CD4-positive, alpha-beta memory T cell (primary cell): ENCODE data around the gene PANK3. TPM values are rescaled to one million over a fixed set of nuclear protein-coding genes. Genes with fewer than 3 reads are reported as not detected.

ENCODE experiments used
- CTCF ChIA-PET: fragments of 350-600 bp; sonication (Branson Sonifier 250); formaldehyde crosslinking; loops from one replicate; lab custom pipeline; 2021; ENCODE audit warnings: inconsistent platforms; ENCODE audit not compliant: partially characterized antibody; lab: Charles Lee
- POLR2A ChIA-PET: fragments of 350-600 bp; sonication (Branson Sonifier 250); formaldehyde crosslinking; loops from one replicate; lab custom pipeline; 2021; ENCODE audit not compliant: partially characterized antibody; lab: Charles Lee
- DNase-seq, 5 donors: peaks; one replicate each; pipeline versions ENCODE4 v3.0.0 to v3.0.0-alpha.2; 2020 to 2022; ENCODE audit warnings: mixed read lengths in 1 of 5
- H3K27ac ChIP-seq: one replicate; pipeline ENCODE4 v1.7.0; 2013; ENCODE audit warnings: low read depth, low read length
- H3K27me3 ChIP-seq: 2 replicates; pipeline ENCODE4 v1.7.0; 2013; ENCODE audit warnings: mild to moderate bottlenecking, low read length, moderate library complexity; ENCODE audit not compliant: insufficient read depth
- H3K36me3 ChIP-seq: 2 replicates; pipeline ENCODE4 v1.7.0; 2013; ENCODE audit warnings: mild to moderate bottlenecking, low read length, moderate library complexity; ENCODE audit not compliant: insufficient read depth
- H3K4me1 ChIP-seq: 2 replicates; pipeline ENCODE4 v1.7.0; 2013; ENCODE audit warnings: mild to moderate bottlenecking, low read length, moderate library complexity; ENCODE audit not compliant: insufficient read depth
- H3K4me3 ChIP-seq, 2 donors: one replicate each; pipeline ENCODE4 v1.7.0; 2013; ENCODE audit warnings: low read length in 2 of 2, mild to moderate bottlenecking in 1 of 2
- H3K9me3 ChIP-seq, 2 donors: one replicate each; pipeline ENCODE4 v1.7.0; 2013; ENCODE audit warnings: low read length in 2 of 2, control low read depth in 1 of 2; ENCODE audit not compliant: control insufficient read depth in 1 of 2
- H3K27ac Mint-ChIP-seq, 7 donors: one replicate each; pipeline ENCODE4 v1.8.0; 2020 to 2021; ENCODE audit warnings: mixed read lengths in 7 of 7, mild to moderate bottlenecking in 6 of 7, inconsistent platforms in 3 of 7, moderate library complexity in 3 of 7
- H3K27me3 Mint-ChIP-seq, 2 donors: one replicate each; pipeline ENCODE4 v1.8.0; 2020 to 2021; ENCODE audit warnings: mixed read lengths in 2 of 2
- H3K36me3 Mint-ChIP-seq, 2 donors: one replicate each; pipeline ENCODE4 v1.8.0; 2020 to 2021; ENCODE audit warnings: mixed read lengths in 2 of 2, inconsistent platforms in 1 of 2, mild to moderate bottlenecking in 1 of 2
- H3K4me1 Mint-ChIP-seq, 4 donors: one replicate each; pipeline ENCODE4 v1.8.0; 2020 to 2021; ENCODE audit warnings: mixed read lengths in 4 of 4, mild to moderate bottlenecking in 1 of 4
- H3K4me3 Mint-ChIP-seq, 8 donors: one replicate each; pipeline ENCODE4 v1.8.0; 2020 to 2021; ENCODE audit warnings: mixed read lengths in 8 of 8, mild to moderate bottlenecking in 7 of 8, moderate library complexity in 6 of 8, inconsistent platforms in 3 of 8
- H3K9me3 Mint-ChIP-seq, 8 donors: one replicate each; pipeline ENCODE4 v1.8.0; 2020 to 2021; ENCODE audit warnings: mixed read lengths in 8 of 8, mild to moderate bottlenecking in 5 of 8, inconsistent platforms in 3 of 8, moderate library complexity in 1 of 8
- intact Hi-C: fragments of 100-400 bp; cut with micrococcal nuclease; formaldehyde crosslinking; loops from one replicate; pipeline ENCODE4 v1.15.1; 2023
- microRNA-seq: library from miRNA; unstranded; fragments of <30 nt; microRNA quantifications from one replicate; pipeline ENCODE4 v1.2.0, GENCODE V29; 2021; ENCODE audit warnings: borderline replicate concordance, borderline number of aligned reads, borderline microRNAs expressed, mixed read lengths
- polyA plus RNA-seq, 2 donors: library from polyadenylated mRNA; unstranded; fragments of 300-500 nt; fragmentation: Illumina TruSeq; gene quantifications; one replicate each; pipeline ENCODE4 v1.2.3, GENCODE V29; 2021
- total RNA-seq, 2 experiments: library from RNA; stranded (reverse); gene quantifications; one replicate each; pipeline ENCODE4 v1.2.3, GENCODE V29; 2021

Gene PANK3
- total and polyA plus RNA-seq, 4 experiments from 2014 or later = 1.4 to 59.8 (median 33.0) TPM

DNA sequence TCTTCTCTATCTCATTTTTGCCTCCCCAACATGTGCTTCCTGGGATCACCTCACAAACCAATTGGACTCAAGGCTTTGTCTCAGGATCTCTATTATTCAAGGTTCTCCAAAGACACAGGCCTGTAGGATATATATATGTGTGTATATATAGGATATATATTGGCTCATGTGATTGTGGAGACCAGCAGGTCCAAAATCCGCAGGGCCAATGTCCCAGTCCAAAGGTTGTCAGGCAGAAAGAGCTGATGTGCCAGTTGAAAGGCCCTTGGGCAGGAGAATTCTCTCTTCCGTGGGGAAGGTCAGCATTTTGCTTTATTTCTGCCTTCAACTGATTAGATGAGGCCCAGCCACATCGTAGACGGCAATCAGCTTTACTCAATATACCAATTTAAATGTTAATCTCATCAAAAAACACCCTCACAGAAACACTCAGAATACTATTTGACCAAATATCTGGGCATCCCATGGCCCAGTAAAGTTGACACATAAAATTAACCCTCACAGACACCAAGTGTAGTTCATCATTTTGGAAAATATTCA is 51.3 kb downstream of the PANK3 start:
- no peak overlapping the region for H3K27ac ChIP-seq
- no peak for DNase-seq
- CTCF ChIA-PET = no interaction called here
- Mint-ChIP-seq H3K4me3 (peak overlapping the region in 4 of 8 donors; percentile 5 to 59 (median 48)), H3K27me3 (peaks cover 27 to 37% of the 10 kb centered on the region in 2 donors), H3K9me3 (peaks cover 0 to 7% (median 3%) of the 10 kb centered on the region in 8 donors), H3K27ac (no peak overlapping the region), H3K36me3 (peaks cover 0 to 6% of the 10 kb centered on the region in 2 donors), H3K4me1 (peaks cover 0 to 22% (median 10%) of the 10 kb centered on the region in 4 donors)
- intact Hi-C loops = no loop called here
- H3K36me3 ChIP-seq = no peaks in the 10 kb centered on the region
- H3K27me3 ChIP-seq = peaks cover 12% of the 10 kb centered on the region
- POLR2A ChIA-PET = no interaction called here
- H3K4me1 ChIP-seq = peaks cover 7% of the 10 kb centered on the region
- no peak overlapping the region for H3K4me3 ChIP-seq
- no peaks in the 10 kb centered on the region for H3K9me3 ChIP-seq

- intact Hi-C loops = no loop called here
These were observed 53.3 kb downstream of the PANK3 start for GRCh38 chr5:168525856-168526255.

DNA sequence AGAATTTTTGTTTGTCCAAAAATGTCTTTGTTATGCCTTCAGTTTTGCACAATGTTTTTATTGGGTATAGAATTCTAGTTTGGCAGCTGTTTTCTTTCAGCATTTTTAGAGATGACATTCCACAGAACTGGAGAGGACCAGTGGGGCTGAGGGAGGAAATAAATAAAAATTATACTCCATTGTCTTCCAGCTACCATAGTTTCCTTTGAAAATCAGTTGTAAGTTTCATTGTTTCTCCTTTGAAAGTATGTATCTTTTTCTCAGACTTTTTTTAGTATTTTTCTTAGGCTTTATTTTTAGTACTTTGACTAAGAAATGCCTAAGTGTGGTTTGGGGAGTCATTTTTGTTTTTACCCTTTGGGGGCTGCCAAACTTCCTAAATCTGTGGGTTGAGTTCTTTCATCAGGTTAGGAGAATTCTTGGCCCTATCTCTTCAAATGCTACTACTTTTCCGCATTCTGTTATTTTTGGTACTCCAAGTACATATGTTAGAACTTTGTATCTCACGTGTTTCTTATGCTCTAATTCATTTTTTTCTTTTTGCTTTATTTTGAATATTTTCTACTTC is 65.2 kb downstream of the PANK3 start:
- no peaks in the 10 kb centered on the region for H3K9me3 ChIP-seq
- H3K36me3 ChIP-seq = peaks cover 61% of the 10 kb centered on the region
- no peak for DNase-seq
- no peak overlapping the region for H3K4me3 Mint-ChIP-seq
- H3K36me3 Mint-ChIP-seq = peaks cover 89 to 93% of the 10 kb centered on the region in 2 donors
- H3K4me1 Mint-ChIP-seq = peaks cover 0 to 3% (median under 1%) of the 10 kb centered on the region in 4 donors
- H3K9me3 Mint-ChIP-seq = peaks cover 0 to 18% (median 7%) of the 10 kb centered on the region in 8 donors
- intact Hi-C loops = no loop called here
- H3K27me3 ChIP-seq = no peaks in the 10 kb centered on the region
- H3K27ac ChIP-seq = no peak overlapping the region
- H3K27ac Mint-ChIP-seq = peak overlapping the region in 1 of 7 donors; percentile 86
- ChIA-PET POLR2A (no interaction called here), CTCF (no interaction called here)
- no peaks in the 10 kb centered on the region for H3K27me3 Mint-ChIP-seq
- no peaks in the 10 kb centered on the region for H3K4me1 ChIP-seq
- no peak overlapping the region for H3K4me3 ChIP-seq

More at GRCh38 chr5:168525856-168526255, 53.3 kb downstream of the PANK3 start:
- H3K27me3 Mint-ChIP-seq = peaks cover 17 to 23% of the 10 kb centered on the region in 2 donors
- no peak for DNase-seq
- H3K4me3 Mint-ChIP-seq = no peak overlapping the region
- POLR2A ChIA-PET = no interaction called here
- H3K4me1 Mint-ChIP-seq = peaks cover 0 to 22% (median 10%) of the 10 kb centered on the region in 4 donors
- Histone ChIP-seq H3K4me1 (peaks cover 7% of the 10 kb centered on the region), H3K36me3 (no peaks in the 10 kb centered on the region), H3K9me3 (no peaks in the 10 kb centered on the region), H3K27ac (no peak overlapping the region), H3K4me3 (no peak overlapping the region), H3K27me3 (peaks cover 12% of the 10 kb centered on the region)
- CTCF ChIA-PET = interaction anchor here (1.0 kb wide), 1 partner anchor 9 kb away, joined by 3 read pairs; no protein-coding TSS in a partner anchor
- H3K36me3 Mint-ChIP-seq = peaks cover 0 to 10% of the 10 kb centered on the region in 2 donors
- H3K9me3 Mint-ChIP-seq = peaks cover 0 to 7% (median 3%) of the 10 kb centered on the region in 8 donors
- no peak overlapping the region for H3K27ac Mint-ChIP-seq

GRCh38 chr5:168502563-168503237 is 76.5 kb downstream of the PANK3 start:
- no peaks in the 10 kb centered on the region for H3K27me3 ChIP-seq
- no peak overlapping the region for H3K4me3 ChIP-seq
- H3K9me3 Mint-ChIP-seq = no peaks in the 10 kb centered on the region
- H3K27ac ChIP-seq = no peak overlapping the region
- no peaks in the 10 kb centered on the region for H3K4me1 ChIP-seq
- ChIA-PET CTCF (interaction anchor here (1.8 kb wide), 1 partner anchor 15 kb away, joined by 4 read pairs; no protein-coding TSS in a partner anchor), POLR2A (no interaction called here)
- no peaks in the 10 kb centered on the region for H3K4me1 Mint-ChIP-seq
- H3K9me3 ChIP-seq = no peaks in the 10 kb centered on the region
- H3K4me3 Mint-ChIP-seq = no peak overlapping the region
- peak overlapping the region in 3 of 7 donors; percentile 51 to 62 (median 60) for H3K27ac Mint-ChIP-seq
- DNase-seq = no peak
- peaks cover 38% of the 10 kb centered on the region for H3K36me3 ChIP-seq
- no peaks in the 10 kb centered on the region for H3K27me3 Mint-ChIP-seq
- intact Hi-C loops = no loop called here
- H3K36me3 Mint-ChIP-seq = peaks cover 45 to 60% of the 10 kb centered on the region in 2 donors

Small RNA genes within 50 kb of the gene (microRNA-seq; reads per million reads assigned to microRNA genes)
- gene MIR103A1 = not detected
- not detected for gene MIR103B1

Other genes with a start within 250 kb of the PANK3 start
- gene RARS1, start 92.9 kb downstream of the PANK3 start, total RNA-seq = 10 to 100 TPM; 82.5 to 82.8 TPM
- gene RARS1, start 92.9 kb downstream of the PANK3 start, polyA plus RNA-seq = 10 to 100 TPM; 19.1 to 32.6 TPM
- gene FBLL1, start 50.1 kb downstream of the PANK3 start, total RNA-seq = under 1 TPM in 1 of 2 experiments, not detected in 1; 0.20 TPM
- gene FBLL1, start 50.1 kb downstream of the PANK3 start, polyA plus RNA-seq = not detected